NCI-H2081 (cell line): ENCODE results near the gene PHLDA3.
"Not testable (repeated sequence)": the region's sequence is repeated elsewhere in the genome, so short reads cannot be mapped to it uniquely, and the experiment has no call there.

Experiments used
- DNase-seq, 2 experiments: peaks; one replicate each; lab custom pipeline; 2025; lab: John Stamatoyannopoulos, UW

PHLDA3 gene

GRCh38 chr1:201503397-201504176 is 34.6 kb upstream of the PHLDA3 start:
- DNase-seq, result peak; percentile 19 to 67

- DNase-seq, result no peak
Measured at GRCh38 chr1:201502511-201502857, 33.5 kb upstream of the PHLDA3 start.

DNA sequence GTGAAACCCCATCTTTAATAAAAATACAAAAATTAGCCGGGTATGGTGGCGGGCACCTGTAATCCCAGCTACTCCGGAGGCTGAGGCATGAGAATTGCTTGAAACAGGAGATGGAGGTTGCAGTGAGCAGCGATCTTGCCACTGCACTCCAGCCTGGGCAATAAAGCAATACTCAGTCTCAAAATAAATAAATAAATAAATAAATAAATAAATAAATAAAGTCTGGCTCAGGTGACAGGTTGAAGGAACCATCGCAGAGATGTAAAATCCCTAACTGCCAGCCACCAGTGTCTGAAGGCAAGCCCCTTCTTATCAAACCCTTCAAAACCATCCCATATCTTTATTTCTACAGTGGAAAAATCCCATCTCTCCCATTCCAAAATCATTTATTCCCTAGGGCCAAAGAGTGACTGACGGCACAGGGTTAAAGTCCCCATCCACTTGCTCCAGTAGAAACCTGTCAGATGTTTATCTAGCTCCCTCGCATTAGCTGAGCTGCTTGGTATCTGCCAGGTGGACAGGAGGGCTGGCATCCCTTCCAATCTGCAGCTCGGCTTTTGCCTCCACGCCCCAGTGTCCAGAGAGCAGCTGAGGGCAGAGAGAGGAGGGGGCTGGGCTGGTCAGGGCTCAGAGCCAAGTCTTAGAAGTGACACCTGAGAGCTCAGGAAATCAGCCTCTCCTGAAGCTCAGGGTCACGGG is 33.0 kb upstream of the PHLDA3 start:
- peak; percentile 27 to 71 for DNase-seq

GRCh38 chr1:201501144-201501543 is 32.2 kb upstream of the PHLDA3 start:
- DNase-seq, result no peak

- no peak for DNase-seq
Measured at GRCh38 chr1:201500670-201501120, 31.7 kb upstream of the PHLDA3 start.

- no peak for DNase-seq
Measured at GRCh38 chr1:201499795-201500669, 31.0 kb upstream of the PHLDA3 start.

- DNase-seq, result no peak
Measured at GRCh38 chr1:201499191-201499590, 30.2 kb upstream of the PHLDA3 start.

GRCh38 chr1:201498621-201499020 is 29.6 kb upstream of the PHLDA3 start:
- no peak for DNase-seq

DNA sequence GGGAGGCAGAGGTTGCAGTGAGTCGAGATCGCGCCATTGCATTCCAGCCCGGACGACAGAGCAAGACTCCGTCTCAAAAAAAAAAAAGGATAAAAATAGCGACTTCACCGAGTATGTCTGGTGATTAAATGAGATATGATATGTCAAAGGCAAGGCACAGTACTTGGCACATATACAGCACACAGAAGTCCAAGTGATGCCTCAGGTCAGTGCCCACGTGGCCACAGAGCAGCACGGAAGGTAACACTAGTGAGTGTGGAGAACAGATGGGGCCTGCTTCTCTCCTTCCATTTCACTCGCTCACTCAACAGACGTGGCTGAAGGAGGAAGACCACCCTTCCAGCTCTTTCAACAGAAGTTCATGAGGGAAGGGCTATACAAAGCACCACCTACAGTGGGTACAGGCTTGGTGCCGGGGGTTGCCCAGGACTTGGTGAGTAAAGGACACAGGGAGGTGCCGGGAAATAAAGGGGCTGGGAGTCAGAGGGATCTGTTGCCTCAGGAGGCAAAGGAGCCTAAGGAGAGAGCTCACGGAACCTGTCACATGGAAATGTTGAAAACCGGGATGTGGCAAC is 29.0 kb upstream of the PHLDA3 start:
- no peak for DNase-seq

- DNase-seq, result peak in 1 of 2 experiments; percentile 36
Measured at GRCh38 chr1:201496296-201496690, 27.3 kb upstream of the PHLDA3 start.

DNA sequence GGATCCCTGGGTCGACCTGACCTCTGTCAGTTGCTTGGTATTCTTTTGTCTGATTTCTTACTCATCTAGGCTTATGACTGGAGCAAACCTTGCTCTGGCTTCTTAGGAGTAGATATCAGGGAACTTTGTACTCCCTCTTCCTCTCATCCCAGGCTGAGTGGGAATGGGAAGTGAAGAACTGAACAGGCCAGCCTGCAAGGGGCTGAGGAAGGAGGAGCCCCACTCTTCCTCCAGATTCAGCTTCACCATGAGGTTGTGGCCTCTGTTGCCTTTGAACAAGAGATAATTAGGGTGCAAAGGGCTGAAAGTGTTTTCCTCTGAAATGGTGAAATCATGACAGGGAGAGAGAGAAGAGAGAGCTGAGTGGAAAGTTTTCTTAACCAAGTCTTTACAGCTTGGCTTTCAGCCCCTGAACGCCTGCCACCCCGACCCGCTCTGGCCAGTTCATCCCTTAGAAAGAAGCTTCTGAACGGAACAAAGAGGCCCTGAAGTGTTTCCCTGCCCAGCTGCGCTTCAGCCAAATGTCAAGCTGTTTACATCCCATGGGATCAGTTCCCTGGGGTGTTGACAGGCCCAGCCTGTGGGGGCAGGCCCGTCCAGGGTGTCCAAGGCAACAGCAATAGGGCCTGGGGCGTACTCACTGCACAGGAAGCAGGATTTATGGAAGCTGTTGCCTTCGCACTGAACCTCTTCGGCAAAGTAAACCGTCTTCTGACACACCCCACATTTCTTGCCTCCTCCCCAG is 26.7 kb upstream of the PHLDA3 start:
- peak; percentile 70 to 82 for DNase-seq

- peak in 1 of 2 experiments; percentile 28 for DNase-seq
Measured at GRCh38 chr1:201493757-201494617, 25.0 kb upstream of the PHLDA3 start.

- not testable (repeated sequence) for DNase-seq
Measured at GRCh38 chr1:201493026-201493656, 24.2 kb upstream of the PHLDA3 start.

- DNase-seq, result no peak
Measured at GRCh38 chr1:201491896-201492511, 23.0 kb upstream of the PHLDA3 start.

DNA sequence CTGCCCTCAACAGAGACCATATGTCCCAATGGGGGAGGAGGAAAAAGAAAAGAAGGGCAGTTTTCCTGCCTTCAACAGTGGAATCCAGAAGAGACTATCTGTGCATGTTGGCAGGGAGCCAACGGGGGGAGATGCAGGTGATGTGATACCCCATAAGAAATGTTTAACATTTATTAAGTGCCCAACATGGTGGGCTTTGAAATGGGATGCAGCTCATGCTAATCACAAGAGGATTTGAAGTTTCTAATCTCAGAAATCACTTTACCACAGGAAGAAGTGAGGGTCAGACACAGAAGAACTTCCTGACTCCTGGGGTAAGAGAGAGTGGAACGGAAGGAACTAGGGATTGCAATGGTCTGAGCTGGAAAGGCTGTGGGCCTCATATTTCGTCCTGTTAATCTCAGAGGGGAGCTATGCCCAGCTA is 21.7 kb upstream of the PHLDA3 start:
- no peak for DNase-seq

DNA sequence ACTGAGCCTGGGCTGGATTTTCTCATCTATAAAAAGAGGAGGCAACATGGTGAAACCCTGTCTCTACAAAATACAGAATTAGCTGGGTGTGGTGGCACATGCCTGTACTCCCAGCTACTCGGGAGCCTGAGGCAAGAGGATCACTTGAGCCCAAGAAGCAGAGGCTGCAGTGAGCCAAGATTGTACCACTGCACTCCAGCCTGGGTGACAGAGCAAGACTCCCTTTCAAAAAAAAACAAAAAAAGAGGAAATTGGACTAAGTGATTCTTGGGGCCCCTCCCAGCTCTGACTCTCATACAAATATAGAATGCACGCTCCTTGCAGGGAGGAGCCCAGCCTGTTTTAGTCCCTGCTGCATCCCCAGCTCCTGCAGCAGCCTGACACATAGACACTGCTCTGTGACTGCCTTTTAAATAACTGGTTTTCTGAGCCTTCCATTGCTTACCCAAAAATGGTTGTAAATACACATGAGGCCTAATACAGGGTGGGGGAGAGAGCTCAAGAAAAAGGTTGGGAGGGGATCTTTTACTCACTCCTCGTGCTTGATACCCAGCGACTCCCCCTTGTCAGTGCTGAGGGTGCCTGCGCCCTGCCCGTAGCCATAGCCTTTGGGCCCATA is 20.8 kb upstream of the PHLDA3 start:
- DNase-seq, result no peak

DNA sequence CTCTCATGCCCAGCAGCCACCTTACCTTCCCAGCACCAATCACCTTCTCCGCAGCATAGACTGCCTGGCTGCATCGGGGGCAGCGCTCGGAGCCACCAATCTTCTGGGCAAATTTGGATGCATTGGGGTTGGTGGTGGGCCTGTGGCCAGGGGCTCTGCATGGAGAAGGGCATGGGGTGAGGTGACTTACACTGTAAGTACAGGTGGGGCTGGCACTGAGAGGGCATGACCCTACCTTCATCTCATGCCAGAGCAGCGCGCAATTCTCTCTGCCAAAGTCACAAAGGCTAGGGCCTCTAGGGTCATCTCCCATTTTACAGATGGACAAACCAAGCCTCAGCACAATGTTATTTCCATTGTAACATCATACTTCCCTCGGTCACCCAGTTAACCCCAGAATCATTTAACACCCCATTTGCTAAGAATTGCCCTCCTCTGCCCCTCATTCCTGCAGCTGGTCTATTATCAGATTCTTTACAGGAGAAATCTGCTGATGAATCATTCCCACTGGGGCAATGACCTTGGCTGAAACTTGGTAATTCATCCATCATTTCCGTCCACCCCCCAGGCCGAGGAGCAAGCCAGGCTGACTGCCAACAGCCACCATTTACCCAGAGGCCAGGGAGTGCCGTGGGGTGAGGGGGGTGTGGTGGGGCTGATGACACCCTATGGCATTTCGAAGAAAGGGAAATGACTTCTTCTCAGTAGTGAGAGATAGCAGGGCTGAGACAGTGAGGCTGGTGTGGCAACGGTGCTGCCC is 20.0 kb upstream of the PHLDA3 start:
- DNase-seq, result no peak

DNA sequence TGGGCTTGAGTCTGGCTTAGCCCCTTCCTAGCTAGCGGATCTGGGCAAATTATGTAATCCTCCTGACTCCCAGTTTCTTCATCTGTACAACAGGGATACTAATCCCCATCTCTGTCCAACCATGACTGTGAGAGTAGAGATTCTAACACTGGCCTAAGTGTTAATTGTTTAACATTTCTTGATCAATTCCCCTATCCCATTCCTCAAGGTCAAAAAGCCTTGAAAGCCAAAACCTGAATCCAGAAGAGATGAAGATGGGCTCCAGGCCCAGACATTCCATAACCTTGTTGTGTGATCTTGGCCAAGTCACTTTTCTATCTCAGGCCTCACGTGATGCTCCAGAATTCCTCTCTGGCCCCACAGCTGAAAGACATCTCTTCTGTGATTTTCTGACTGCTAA is 18.8 kb upstream of the PHLDA3 start:
- no peak for DNase-seq
